GM19372 (cell line): ENCODE results near the gene ABCA4.

Experiments used
- ATAC-seq: cut with Tn5 transposase; IDR thresholded peaks from one replicate; pipeline ENCODE4 v1.9.1; 2021; ENCODE audit warnings: mild to moderate bottlenecking, low read depth, moderate library complexity; ENCODE audit not compliant: unreplicated experiment

ABCA4 gene

GRCh38 chr1:94031591-94031990, 89.4 kb downstream of the ABCA4 start:
- no peak for ATAC-seq

GRCh38 chr1:94031154-94031553, 89.8 kb downstream of the ABCA4 start:
- ATAC-seq: no peak

GRCh38 chr1:94029130-94029993, 91.6 kb downstream of the ABCA4 start:
- no peak for ATAC-seq

- no peak for ATAC-seq
Observed at GRCh38 chr1:94027721-94028515, 93.0 kb downstream of the ABCA4 start.

- ATAC-seq: no peak
Observed at GRCh38 chr1:94026619-94027380, 94.1 kb downstream of the ABCA4 start.

GRCh38 chr1:94025383-94026340, 95.3 kb downstream of the ABCA4 start:
- ATAC-seq: no peak

- ATAC-seq: no peak
Observed at GRCh38 chr1:94024104-94024792, 96.7 kb downstream of the ABCA4 start.

GRCh38 chr1:94022471-94023189, 98.3 kb downstream of the ABCA4 start:
- ATAC-seq: no peak

- no peak for ATAC-seq
Observed at GRCh38 chr1:94020764-94021579, 100.0 kb downstream of the ABCA4 start.

GRCh38 chr1:94019327-94019726, 101.6 kb downstream of the ABCA4 start:
- ATAC-seq: no peak

- ATAC-seq: no peak
Observed at GRCh38 chr1:94017155-94017829, 103.7 kb downstream of the ABCA4 start.

GRCh38 chr1:94015489-94015817, 105.5 kb downstream of the ABCA4 start:
- no peak for ATAC-seq

GRCh38 chr1:94014635-94015488, 106.1 kb downstream of the ABCA4 start:
- no peak for ATAC-seq

GRCh38 chr1:94014087-94014486, 106.9 kb downstream of the ABCA4 start:
- no peak for ATAC-seq

GRCh38 chr1:94013367-94013878, 107.5 kb downstream of the ABCA4 start:
- ATAC-seq: no peak

- no peak for ATAC-seq
Observed at GRCh38 chr1:94012708-94013366, 108.1 kb downstream of the ABCA4 start.
